ENCODE data around the gene BRPF1. TPM values are rescaled to one million over a fixed set of nuclear protein-coding genes. Genes with fewer than 3 reads are reported as not detected.

BRPF1 gene
- total and polyA plus RNA-seq, 10 of the 15 experiments (the other 5 are each of a cell fraction or from before 2014, with no cell fraction given): 1.2 to 25.3 (median 13.6) TPM

GRCh38 chr3:9730657-9731205 lies 804 bp upstream of the BRPF1 start:
- ATAC-seq (peak; percentile 61), FAIRE-seq (no peak), DNase-seq (ENCODE audit: low read depth, low spot score) (no peak)
- H3K9me3 ChIP-seq (replicated peaks; ENCODE audit: control insufficient read depth, insufficient read depth, low read length): no peaks in the 10 kb centered on the region
- in situ Hi-C loops (cut with MboI) (no loop called here), intact Hi-C loops (cut with micrococcal nuclease; ENCODE audit: unreplicated experiment) (loop anchor here (1.0 to 10.0 kb wide), 4 partner anchors 19 to 376 kb away; partner anchors contain the start of genes ARPC4, OGG1 and TADA3)
- POLR2A ChIA-PET: interaction anchor here (0.9 to 1.8 kb wide), 3 partner anchors 19 to 62 kb away, joined by 3 to 10 read pairs (median 4); partner anchors contain the start of genes ARPC4, OGG1 and TADA3
- peaks cover 12% of the 10 kb centered on the region for H3K4me1 ChIP-seq (ENCODE audit: control insufficient read depth, insufficient read depth, low read length)
- H2AFZ ChIP-seq (ENCODE audit: control insufficient read depth, low read depth, low read length): peak overlapping the region; percentile 96
- H3K27ac ChIP-seq (ENCODE audit: control insufficient read depth, insufficient read depth): no peak overlapping the region; the same call in 1 of the 2 replicates
- H3K9ac ChIP-seq (ENCODE audit: control insufficient read depth, insufficient read depth, low read length): peak overlapping the region; percentile 40; the same call in 1 of the 2 replicates
- RAD21 ChIA-PET (ENCODE audit: unreplicated experiment): interaction anchor here (1.2 to 1.9 kb wide), 6 partner anchors 20 to 368 kb away, joined by 3 to 8 read pairs (median 4); partner anchors contain the start of genes ARPC4, OGG1, TADA3 and THUMPD3
- H3K79me2 ChIP-seq (ENCODE audit: control insufficient read depth, insufficient read depth, low read length): peaks cover 29% of the 10 kb centered on the region
- H4K20me1 ChIP-seq (ENCODE audit: control insufficient read depth, insufficient read depth): peaks cover 3% of the 10 kb centered on the region
- H3K36me3 ChIP-seq (ENCODE audit: control insufficient read depth in 2 of 2, insufficient read depth in 2 of 2, low read length in 1 of 2): peaks cover 0 to 8% of the 10 kb centered on the region in 2 experiments; a peak in 2 of 4 replicates
- SMC1A ChIA-PET (ENCODE audit: uncharacterized antibody, unreplicated experiment): interaction anchor here (0.6 to 2.7 kb wide), 11 partner anchors 18 to 323 kb away, joined by 3 to 16 read pairs (median 3); partner anchors contain the start of genes ARPC4, MTMR14 and OGG1
- CTCF ChIA-PET: interaction anchor here (1.4 to 2.3 kb wide), 3 partner anchors 9 to 227 kb away, joined by 5 to 10 read pairs (median 7); partner anchors contain the start of genes ARPC4 and TADA3
- BruUV-seq (replicated peaks): no TSS peak
- peak overlapping the region; percentile 78 for H3K4me2 ChIP-seq (ENCODE audit: control insufficient read depth, insufficient read depth)
- peak; percentile 18 for TF ChIP-seq SP1 (IDR thresholded peaks at IDR 0.05; ENCODE audit: low read depth, low read length)
- no peak for TF ChIP-seq USF2 (IDR thresholded peaks at IDR 0.05; ENCODE audit: borderline replicate concordance, low read depth, low read length)
- H3K27me3 ChIP-seq (replicated peaks in 1 of 2; ENCODE audit: control insufficient read depth in 2 of 2, insufficient read depth in 2 of 2, low read length in 1 of 2): no peaks in the 10 kb centered on the region; a peak in 1 of 4 replicates
- WGBS (ENCODE audit: insufficient coverage, insufficient replicate concordance, low lambda C conversion rate, missing lambda C conversion rate): 6% methylated on average over 16 of the region's 17 CpGs
- H3K4me3 ChIP-seq: peak overlapping the region; percentile 58; the same call in 1 of the 2 replicates

Data from GM12878 (cell line).